WI38 (cell line): ENCODE results near the gene NFATC2.
A peak's percentile ranks its signal among the peaks of the same experiment; 100 is the strongest.

Experiments used
- H3K4me3 ChIP-seq: 2 replicates; pipeline ENCODE4 v1.5.1; 2011; ENCODE audit warnings: low read depth, mild to moderate bottlenecking, control low read depth, low read length
- TF ChIP-seq, protein P1 (sequence below): IDR thresholded peaks from 2 replicates; pipeline ENCODE4 v1.5.1; 2012; ENCODE audit warnings: low read depth, mild to moderate bottlenecking, control low read depth, low read length

Gene NFATC2

DNA sequence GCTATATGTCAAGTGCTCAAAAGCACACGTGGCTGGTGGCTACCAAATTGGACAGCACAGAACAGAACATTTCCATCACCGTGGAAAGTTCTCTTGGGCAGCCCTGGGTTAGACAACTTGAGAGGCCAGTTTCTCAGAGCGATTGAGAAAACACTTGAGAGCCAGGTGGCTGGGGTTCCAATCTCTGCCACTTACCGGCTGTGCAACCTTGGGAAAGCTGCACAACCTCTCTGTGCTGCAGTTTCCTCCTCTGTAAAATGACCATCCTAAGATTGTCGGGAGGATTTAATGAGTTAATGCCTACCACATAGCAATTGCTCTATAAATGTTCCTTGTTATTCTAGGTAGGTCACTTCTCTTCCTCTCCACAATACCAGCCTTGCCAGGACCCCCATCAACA is 25.1 kb upstream of the NFATC2 start:
- H3K4me3 ChIP-seq, result no peak overlapping the region
- TF ChIP-seq, protein P1, sequence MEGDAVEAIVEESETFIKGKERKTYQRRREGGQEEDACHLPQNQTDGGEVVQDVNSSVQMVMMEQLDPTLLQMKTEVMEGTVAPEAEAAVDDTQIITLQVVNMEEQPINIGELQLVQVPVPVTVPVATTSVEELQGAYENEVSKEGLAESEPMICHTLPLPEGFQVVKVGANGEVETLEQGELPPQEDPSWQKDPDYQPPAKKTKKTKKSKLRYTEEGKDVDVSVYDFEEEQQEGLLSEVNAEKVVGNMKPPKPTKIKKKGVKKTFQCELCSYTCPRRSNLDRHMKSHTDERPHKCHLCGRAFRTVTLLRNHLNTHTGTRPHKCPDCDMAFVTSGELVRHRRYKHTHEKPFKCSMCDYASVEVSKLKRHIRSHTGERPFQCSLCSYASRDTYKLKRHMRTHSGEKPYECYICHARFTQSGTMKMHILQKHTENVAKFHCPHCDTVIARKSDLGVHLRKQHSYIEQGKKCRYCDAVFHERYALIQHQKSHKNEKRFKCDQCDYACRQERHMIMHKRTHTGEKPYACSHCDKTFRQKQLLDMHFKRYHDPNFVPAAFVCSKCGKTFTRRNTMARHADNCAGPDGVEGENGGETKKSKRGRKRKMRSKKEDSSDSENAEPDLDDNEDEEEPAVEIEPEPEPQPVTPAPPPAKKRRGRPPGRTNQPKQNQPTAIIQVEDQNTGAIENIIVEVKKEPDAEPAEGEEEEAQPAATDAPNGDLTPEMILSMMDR, result no peak

DNA sequence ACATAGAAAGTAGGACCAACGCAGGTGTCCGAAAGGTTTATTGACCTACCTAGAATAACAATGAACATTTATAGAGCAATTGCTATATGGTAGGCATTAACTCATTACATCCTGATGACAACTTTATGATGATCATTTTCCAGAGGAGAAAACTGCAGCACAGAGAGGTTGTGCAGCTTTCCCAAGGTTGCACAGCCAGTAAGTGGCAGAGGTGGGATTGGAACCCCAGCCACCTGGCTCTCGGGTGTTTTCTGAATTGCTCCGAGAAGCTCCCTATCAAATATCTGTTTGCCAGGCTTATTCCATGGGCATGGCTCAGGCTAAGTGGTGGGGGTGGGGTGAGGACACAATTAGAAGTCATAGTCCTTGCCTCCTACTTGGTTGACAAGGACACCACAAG is 24.1 kb upstream of the NFATC2 start:
- TF ChIP-seq, protein P1, result no peak
- H3K4me3 ChIP-seq, result no peak overlapping the region

DNA sequence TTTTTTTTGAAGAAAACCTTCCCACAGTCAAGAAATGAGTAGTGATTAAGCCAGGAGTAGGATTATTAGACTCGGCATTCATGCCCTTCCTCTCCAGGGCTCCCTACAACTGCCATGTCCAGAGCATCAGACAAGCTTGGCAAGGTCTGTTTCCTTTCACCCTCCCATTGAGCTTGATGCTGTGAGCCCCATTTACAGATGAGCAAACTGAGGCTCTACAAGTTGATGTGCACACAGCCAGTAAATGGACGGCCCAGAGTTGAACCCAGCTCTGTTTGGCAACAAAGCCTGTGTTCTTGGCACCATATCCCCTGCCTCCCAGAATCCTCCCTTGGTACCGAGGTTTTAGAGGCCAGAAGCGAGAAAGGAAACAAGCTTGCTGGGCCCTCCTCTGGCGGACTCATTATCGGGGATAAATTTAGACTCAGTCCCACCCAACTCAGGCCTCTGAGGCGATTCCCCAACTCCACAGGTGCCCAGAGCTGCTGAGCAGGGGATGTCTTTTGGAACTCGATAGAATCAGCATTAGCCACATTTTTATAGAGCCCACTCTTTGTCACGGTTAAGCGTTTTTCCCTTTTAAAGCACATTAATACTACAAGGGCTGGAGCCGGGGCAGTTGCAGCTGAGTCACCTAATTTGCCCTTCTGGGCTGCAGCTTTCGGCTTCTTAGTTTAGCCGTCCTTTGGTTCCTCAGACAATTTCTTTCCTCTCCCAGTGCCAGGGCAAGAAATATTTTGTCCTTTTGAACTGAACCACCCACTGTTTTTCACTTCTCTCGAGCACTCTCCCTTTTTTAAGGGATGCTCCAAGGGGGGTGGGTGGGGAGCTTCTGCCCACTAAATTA is 23.0 kb upstream of the NFATC2 start:
- H3K4me3 ChIP-seq, result no peak overlapping the region
- TF ChIP-seq, protein P1, result no peak

DNA sequence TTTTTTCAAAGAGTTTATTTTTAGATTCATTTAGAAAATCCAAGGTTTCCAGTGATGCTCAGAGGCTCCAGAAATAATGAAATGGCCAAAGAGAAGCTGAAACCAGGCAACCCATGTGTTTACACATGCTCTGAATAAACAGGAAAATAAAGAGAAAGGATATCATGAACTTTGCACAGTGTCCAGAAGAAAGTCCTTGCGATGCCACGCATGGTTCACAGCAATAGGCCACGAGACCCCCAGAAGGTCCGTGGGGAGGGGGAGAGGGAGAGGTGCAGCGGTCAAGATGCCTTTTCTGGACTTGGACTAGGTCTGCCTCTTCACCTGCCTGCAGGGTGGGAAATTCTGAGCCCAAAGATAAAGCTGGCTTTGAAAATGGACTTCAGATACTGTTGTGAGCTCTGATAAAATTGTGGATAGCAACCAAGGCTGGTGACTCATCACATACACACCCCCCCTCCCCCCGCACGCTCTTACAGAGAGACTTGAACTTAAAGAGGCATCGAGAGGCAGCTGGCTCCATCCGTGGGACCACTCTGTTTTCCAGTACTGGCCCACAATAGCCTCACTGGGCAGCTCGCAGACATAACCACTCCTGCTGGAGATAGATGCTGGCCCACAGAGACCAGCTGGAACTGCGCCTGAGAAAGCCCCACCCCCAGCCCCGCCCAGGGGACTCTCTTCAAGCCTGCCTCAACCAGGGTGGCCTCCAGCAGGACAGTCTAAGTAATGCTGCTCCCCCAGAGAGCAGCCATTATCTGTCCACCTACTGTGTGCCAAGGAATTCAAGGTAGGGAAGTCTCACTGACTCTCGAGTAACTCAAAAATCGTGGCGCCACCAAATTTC is 21.2 kb upstream of the NFATC2 start:
- H3K4me3 ChIP-seq, result peak overlapping the region; percentile 66
- TF ChIP-seq, protein P1, result no peak

DNA sequence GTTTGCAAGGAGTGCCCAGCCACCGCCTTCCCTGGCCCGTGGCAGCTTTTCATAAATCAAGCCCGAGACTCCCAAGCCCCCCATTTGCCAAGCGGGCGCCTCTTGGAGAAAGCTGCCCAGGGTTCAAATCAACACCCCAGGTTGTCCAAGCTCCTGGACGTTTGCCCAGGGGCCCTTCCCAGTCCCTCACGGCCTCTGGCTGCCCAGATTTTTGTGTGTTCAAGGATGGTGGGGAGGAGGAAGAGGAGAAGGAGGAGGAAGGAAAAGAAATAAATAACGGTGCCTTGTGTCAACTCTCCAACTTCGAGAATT is 20.6 kb upstream of the NFATC2 start:
- peak overlapping the region; percentile 66 for H3K4me3 ChIP-seq
- TF ChIP-seq, protein P1, result no peak

DNA sequence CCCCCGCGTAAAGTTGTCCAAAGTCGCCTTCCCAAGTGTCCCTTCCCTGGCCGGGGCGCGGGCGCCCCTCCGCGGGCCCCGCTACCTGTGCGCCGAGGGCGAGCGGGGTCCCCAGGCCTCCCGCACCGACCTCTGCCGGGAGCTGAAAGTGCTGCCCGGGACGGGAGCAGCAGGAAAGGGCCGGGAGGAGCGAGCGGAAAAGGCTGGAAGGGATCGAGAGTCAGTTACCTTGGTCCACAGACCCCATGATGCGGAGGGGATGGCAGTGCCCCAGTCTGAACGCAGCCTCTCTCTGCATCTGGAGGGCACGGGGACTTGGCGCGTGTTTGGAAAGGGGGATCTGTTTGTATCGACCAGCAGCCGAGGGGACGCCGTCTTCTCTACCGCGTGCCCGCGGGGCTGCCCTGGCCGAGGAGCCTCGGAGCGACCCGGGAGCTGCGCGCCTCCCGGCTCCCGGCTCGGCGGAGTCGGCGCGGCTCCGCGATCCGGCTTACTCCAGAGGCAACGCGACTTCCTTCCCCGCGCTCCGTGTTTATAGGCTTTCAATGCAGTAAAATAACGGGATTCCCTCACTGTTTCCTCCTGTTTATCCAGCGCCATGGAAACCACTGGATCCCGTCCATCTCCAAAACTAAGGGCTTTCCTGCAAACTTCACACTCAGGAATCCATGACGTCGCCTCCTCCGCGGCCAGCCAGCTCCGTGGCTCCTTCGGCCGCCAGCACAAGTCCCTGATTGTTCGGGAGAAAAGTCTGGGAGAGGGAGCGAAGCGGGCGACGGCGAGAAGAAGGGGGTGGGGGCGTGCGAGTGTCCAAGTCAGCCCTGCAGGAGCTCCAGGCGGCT is 20.0 kb upstream of the NFATC2 start:
- TF ChIP-seq, protein P1, result no peak
- peak overlapping the region; percentile 66 for H3K4me3 ChIP-seq
